Measurements from ENCODE around the gene HS6ST3.

The HS6ST3 gene

GRCh38 chr13:96199315-96199714 lies 109.4 kb downstream of the HS6ST3 start:
- no peak for DNase-seq (ENCODE audit: low spot score)

DNA sequence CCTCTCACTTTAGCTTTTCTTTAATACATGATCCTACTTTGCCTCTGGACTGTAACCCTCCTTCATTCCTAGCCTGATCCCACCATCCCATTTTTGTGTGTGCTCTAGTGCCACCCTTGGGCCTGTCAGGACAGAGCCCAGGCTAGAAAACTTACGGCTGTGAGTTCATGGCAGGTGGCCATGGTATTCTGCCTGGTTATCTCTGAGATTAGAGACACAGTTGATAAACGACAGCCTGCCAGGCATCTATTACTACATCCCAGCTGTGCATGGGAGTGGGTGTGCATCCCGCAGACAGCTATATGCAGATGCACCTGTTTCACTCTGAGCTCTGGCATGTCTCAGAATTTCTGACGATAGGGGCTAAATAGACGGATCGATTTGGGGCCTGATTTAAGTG lies 110.9 kb downstream of the HS6ST3 start:
- no peak for DNase-seq (ENCODE audit: low spot score)

DNA sequence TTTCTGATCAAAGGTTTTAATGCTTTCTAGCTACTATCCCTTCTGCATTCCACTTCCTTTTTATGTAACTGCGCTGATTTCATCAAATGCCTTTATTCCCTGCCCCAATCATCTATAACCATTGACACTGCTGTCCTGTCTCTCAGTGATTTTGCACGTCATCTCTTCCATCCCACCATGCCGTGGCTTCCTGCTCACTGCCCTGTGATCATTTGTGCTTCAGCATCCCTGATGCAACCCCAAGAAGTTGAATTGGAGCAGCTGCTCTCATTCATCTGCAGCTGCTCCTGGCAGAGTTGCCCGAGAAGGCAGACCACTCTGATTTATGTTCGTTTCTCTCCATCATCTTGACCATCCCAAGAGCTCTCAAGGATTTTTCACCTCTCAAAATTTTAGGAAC lies 112.4 kb downstream of the HS6ST3 start:
- DNase-seq (ENCODE audit: low spot score) = no peak

DNA sequence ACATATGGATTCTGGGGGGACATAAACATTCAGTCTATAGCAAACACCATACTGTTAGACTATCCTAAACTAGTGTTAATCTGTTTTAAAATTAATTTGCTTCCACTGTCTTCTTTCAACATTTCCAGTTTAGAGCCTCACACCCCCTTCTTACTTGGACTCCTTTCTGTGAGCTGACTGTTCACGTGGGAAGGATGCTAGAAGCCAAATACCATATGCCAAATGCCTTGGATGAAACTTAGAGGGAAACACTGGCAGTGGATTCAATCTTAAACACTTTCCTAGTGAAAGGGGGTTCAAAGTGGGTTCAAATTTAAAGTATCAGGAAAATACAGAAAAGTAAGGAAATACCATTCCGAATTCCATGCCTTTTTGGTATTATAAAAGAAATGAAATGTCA lies 113.6 kb downstream of the HS6ST3 start:
- no peak for DNase-seq (ENCODE audit: low spot score)

DNA sequence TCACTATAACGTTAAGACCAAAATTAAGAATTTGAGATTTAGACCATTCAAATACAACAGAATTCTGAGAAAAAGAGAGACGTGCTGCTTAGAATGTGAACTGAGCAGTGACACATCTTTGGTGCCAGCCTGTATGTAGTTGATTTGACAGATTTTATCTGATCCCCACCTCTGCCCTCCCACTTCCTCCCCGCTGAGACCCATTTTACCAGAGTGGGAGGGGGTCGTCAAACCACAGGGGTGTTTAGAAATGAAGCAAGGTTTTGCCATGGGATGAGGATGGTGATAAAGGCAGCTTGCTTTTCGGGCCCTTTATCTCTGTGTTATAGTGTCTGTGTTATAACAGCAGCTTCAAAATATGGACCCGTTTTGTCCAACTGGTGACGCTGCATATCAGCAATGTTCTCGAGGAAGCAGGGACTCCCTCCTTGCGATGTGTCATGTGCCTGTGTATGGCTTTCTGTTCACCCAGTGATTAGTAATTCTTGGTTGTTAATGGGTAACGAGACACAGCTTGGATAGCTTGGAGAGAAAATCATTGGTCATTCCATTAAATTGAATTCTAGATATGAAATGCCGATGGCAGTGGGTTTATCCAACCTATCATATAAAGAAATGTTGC lies 125.0 kb downstream of the HS6ST3 start:
- no peak for DNase-seq (ENCODE audit: low spot score)

DNA sequence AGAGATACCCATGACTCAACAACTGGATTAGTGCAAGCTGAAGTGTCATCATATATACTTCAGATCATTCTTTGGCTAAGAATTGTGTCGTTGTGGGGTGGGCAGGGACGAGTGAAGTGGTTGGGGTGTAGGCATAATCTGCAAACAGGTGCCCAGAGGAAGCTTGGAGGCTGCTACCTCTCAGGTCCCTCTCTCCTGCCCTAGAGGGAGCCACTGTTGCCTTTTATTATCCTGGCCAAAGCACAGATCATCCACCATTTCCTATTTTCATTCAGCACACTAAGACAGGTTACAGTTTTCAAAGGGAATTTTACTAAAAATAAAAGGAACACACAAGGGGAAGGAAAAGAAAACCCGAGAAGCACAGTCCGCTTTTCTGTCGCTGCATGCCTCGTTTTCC lies 126.6 kb downstream of the HS6ST3 start:
- no peak for DNase-seq (ENCODE audit: low spot score)

DNA sequence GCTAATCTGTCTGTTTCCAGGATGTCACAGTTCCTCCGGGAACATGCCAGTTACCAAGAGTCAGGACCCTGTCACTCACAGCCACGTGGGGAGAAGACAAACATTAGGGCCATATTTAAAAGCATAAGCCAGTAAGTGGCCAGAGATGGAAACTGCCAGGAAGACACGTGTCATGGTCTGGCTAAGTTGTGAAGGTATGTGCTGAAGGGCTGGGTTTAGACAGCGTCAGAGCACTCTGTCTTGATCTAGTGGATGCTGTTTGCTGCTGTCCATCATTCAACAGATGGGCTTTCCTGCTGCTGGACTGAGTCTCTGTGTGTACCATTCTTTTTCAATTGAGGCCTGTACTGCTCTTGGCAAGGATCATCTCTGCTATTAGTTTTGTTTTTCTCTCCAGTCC lies 128.6 kb downstream of the HS6ST3 start:
- no peak for DNase-seq (ENCODE audit: low spot score)

- no peak for DNase-seq (ENCODE audit: low spot score)
Measured at GRCh38 chr13:96221471-96221870, 131.6 kb downstream of the HS6ST3 start.

DNA sequence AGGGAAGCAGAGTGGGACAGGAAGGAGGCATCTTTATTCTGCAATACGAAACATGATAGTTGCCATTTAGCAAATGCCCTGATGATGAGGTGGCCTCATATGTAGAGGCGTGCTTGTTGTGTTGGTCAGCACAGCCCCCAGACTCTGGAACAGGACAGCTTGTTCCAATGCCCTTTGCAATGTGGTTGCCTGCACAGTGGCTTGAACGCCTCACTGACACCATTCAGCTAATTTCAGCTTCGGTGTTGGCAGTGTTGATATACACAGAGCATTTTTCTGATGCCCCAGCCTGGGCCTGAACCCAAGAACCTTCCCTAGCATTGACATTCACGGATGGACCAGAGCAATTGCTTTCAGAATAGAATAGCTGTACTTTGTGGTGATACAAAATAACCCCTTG lies 133.3 kb downstream of the HS6ST3 start:
- DNase-seq (ENCODE audit: low spot score) = no peak

GRCh38 chr13:96229356-96229755 lies 139.4 kb downstream of the HS6ST3 start:
- DNase-seq (ENCODE audit: low spot score) = peak; percentile 3

DNA sequence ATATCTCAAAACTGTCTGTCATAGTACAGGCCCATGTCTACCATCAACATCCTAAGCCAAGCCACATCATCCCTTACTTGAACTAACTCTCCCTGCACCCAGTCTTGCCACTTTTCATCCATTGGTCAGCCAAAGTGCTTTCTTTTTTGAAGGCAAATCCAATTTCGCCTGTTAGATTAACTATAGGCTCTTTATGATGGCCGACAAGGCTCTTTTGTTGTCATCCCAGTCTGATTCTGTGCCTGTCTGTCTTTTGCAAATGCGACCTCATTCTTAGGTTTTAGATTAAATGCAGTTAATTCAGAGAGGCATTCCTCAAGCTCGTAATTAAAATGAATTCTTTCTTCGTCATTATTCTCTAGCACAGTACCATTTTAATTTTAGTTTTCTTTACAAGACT lies 148.3 kb downstream of the HS6ST3 start:
- no peak for DNase-seq (ENCODE audit: low spot score)

DNA sequence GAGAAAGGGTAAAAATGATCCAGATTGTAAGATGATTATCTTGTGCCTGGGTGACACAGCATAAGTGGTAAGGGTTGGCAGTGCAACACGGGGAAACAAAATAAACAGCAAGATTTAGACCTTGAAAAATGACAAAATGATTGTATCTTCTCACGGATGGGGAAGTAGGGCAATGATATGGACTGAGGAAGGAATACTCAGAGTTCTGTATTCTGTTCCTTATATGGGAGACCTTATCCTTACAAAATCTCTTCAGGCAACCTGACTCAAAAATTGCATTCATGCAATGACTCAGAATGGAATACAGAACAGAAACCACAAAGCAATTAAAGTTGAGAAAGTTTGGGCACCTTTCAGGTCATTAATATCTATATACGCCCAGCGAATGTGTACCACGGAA lies 149.0 kb downstream of the HS6ST3 start:
- DNase-seq (ENCODE audit: low spot score) = no peak

DNA sequence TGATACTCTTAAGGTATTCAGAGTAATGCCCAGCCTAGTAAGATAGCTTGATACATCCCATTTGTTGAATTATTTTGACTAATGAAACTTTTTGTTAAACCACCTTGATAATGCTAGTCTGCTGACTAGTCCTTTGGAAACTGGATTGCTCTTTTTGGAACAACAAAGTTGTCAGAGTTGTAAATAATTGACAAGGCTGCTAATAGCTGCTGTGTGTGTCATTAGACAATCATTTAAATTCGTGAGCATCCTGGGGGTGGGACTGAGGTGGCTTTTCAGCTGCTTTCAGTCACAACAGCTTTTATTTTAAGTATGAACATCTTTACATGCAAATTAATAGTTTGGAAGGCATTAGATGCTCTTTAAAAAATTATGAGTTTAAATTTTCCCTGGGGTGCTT lies 153.5 kb downstream of the HS6ST3 start:
- no peak for DNase-seq (ENCODE audit: low spot score)

DNA sequence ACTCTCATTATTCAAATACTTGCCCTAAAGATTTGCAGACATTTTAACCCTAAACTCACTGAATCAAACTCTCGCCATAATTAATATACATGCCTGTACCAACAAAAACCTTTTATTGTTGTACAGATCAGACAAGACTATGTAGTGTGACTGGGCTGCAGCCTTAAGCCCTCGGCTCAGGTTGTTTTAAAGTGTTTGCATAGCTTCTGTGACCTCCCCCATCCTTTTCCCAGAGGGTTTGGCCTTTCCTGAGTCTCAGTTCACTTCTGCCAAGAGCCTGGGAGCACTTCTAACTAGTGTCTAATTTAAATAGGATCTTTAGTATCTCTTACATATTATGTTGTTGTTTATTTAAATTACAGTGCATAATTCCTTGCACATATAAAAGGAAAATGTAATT lies 158.2 kb downstream of the HS6ST3 start:
- DNase-seq (ENCODE audit: low spot score) = no peak

DNA sequence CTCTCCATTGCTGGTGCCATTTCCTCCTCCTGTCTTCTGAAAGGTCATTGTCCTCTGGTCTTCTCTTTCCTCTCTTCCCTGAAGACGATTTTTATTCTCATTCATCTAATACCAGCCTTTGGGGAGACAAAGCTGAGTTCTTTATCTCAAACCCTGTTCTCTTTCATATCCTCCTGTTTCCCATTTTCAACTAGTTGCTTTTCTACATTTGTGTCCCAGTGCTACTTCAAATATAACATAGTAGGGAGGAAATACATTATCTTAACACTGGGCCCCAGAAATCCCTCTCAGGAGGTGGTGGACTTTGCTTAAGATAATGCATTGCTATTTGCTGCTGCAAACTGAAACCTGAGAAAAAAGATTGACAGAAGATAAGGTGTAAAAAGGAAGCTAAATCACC lies 159.1 kb downstream of the HS6ST3 start:
- DNase-seq (ENCODE audit: low spot score) = no peak

DNA sequence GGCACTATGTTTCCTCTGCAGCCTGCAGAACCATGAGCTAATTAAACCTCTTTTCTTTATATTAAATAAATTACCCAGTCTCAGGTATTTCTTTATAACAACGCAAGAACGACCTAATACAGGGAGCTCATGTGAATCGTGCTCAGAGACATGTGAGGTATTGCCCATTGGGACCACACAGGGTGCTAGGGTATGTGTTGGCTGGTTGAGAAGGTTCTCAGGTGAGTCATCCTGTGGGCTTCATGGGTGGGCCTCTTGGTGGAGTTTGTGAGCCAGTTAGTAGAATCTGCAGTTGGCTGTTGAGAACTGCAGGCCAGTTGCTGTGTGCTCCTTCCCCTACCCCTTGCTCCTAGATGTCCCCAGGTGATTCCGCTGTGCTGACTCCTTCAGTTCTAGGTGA lies 163.0 kb downstream of the HS6ST3 start:
- no peak for DNase-seq (ENCODE audit: low spot score)

DNA sequence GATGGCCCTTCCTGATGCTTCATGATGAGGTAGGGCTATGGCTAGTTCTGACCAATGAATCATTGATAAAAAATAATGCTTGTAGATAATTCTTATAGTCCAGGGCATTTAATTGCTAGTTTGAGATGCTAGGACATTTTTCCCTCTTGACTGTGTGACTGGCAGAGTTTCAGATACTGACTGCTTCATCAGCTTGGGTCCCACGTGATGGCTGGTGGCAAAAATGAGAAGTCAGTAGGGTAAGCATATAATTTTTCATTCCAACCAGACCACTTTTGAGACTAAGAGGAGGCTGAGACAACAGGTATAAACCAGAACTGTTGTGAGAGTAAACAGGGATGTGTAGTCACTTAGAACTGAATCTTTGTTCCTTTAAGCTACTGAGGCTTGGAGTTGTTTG lies 183.3 kb downstream of the HS6ST3 start:
- DNase-seq (ENCODE audit: low spot score) = no peak

- DNase-seq (ENCODE audit: low spot score) = no peak
Measured at GRCh38 chr13:96274046-96274445, 184.1 kb downstream of the HS6ST3 start.

- DNase-seq (ENCODE audit: low spot score) = no peak
Measured at GRCh38 chr13:96279904-96280303, 190.0 kb downstream of the HS6ST3 start.

- DNase-seq (ENCODE audit: low spot score) = no peak
Measured at GRCh38 chr13:96284971-96285370, 195.1 kb downstream of the HS6ST3 start.

- DNase-seq (ENCODE audit: low spot score) = no peak
Measured at GRCh38 chr13:96285729-96286128, 195.8 kb downstream of the HS6ST3 start.

DNA sequence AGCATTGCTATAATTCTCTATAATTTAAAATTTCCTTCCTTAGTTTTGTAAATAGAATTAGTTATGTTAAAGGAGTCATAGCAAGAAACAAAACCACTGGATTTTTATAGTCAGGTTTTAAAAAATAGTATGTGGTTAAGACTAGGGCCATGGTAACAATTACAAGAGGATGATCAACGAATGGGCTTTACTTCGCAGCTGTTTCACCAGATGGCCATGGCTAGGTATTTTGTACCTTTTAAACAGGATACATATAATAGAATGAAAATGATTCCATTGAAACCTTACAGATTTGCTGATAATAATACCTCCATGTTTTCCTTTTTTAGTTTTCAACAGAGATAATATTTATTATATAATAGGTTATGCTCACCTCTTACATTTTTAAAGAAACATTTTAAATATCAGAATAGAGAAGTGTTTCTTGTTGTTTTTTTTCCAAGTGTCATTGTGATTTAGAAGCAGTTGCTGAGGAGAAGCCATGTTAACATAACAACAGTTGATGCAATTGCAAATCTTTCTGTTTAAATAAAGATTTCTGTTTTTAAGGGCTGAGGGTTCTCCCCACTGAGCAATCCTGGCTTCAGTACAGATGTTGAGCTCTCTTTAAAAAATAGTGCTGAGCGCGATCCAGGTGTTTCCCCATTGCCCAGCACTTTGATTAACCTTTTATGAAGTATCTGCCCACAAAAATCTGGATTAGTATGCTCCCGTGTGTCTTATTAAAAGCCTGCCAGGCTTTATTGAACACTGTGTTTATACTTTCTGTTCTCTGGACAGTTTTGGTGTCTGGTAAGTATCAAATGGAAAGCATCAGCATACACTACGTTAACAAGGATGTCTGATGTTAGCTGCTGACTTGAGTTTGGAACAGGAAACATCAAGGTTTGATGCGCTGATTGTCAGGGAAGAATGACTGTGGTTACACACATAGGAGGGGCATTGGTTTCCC lies 205.3 kb downstream of the HS6ST3 start:
- no peak for DNase-seq (ENCODE audit: low spot score)

DNA sequence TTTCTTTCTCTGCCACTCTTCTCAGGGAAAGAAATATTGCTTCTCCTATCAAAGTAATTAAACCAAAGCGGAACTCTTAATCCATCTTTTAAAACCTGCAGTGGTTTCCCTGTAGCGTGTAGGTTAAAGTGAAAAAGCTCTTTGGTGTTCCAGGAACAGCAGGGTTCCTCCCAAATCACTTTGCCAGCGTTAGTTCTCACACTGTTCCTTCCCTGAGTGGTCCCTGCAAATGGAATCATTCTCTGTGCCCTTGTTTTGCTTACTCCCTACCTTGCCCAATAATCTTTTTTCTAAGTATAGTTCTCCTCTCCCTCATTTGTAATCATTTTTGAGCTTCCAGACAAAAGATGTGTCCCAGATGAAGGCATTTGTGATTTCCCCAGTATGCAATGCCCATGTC lies 207.5 kb downstream of the HS6ST3 start:
- DNase-seq (ENCODE audit: low spot score) = no peak

- no peak for DNase-seq (ENCODE audit: low spot score)
Measured at GRCh38 chr13:96299235-96299634, 209.3 kb downstream of the HS6ST3 start.
